ENCODE results near the gene GRIN2C.
"Not testable (repeated sequence)": the region's sequence is repeated elsewhere in the genome, so short reads cannot be mapped to it uniquely, and the experiment has no call there.

GRIN2C gene

GRCh38 chr17:74878658-74879057, 19.0 kb upstream of the GRIN2C start:
- DNase-seq = no peak

- no peak for DNase-seq
These were observed 18.2 kb upstream of the GRIN2C start for GRCh38 chr17:74877592-74878548.

GRCh38 chr17:74875977-74876593, 16.4 kb upstream of the GRIN2C start:
- DNase-seq = no peak

- DNase-seq = no peak
These were observed 15.7 kb upstream of the GRIN2C start for GRCh38 chr17:74875155-74875976.

GRCh38 chr17:74874615-74875037, 14.9 kb upstream of the GRIN2C start:
- no peak for DNase-seq

GRCh38 chr17:74873874-74874614, 14.4 kb upstream of the GRIN2C start:
- DNase-seq = no peak

GRCh38 chr17:74873037-74873873, 13.6 kb upstream of the GRIN2C start:
- DNase-seq = peak; percentile 99

- no peak for DNase-seq
These were observed 12.8 kb upstream of the GRIN2C start, which contains the start of gene FDXR for GRCh38 chr17:74872313-74873036. Gene FDXR, minus strand, starts transcription at chr17:74872994. Its CDS starts 50 bp downstream, at chr17:74872944.

- no peak for DNase-seq
These were observed 11.8 kb upstream of the GRIN2C start for GRCh38 chr17:74871356-74872076.

GRCh38 chr17:74870512-74870911, 10.8 kb upstream of the GRIN2C start:
- no peak for DNase-seq

GRCh38 chr17:74870028-74870427, 10.3 kb upstream of the GRIN2C start:
- not testable (repeated sequence) for DNase-seq

- no peak for DNase-seq
These were observed 9.2 kb upstream of the GRIN2C start for GRCh38 chr17:74868908-74869255.

- DNase-seq = no peak
These were observed 8.7 kb upstream of the GRIN2C start for GRCh38 chr17:74868251-74868907.

- DNase-seq = no peak
These were observed 6.6 kb upstream of the GRIN2C start for GRCh38 chr17:74866198-74866835.

- DNase-seq = no peak
These were observed 6.0 kb upstream of the GRIN2C start for GRCh38 chr17:74865504-74866197.

- DNase-seq = peak; percentile 75
These were observed 5.2 kb upstream of the GRIN2C start for GRCh38 chr17:74864866-74865395.

- no peak for DNase-seq
These were observed 4.7 kb upstream of the GRIN2C start for GRCh38 chr17:74864297-74864865.
